GM21528 (cell line): ENCODE measurements around the gene KANSL1L.

Experiments used
- ATAC-seq: cut with Tn5 transposase; IDR thresholded peaks from one replicate; pipeline ENCODE4 v1.9.1; 2021; ENCODE audit warnings: mild to moderate bottlenecking, moderate library complexity; ENCODE audit not compliant: unreplicated experiment, low FRiP score

The KANSL1L gene

GRCh38 chr2:210003359-210003758 is 167.8 kb downstream of the KANSL1L start:
- ATAC-seq = no peak

GRCh38 chr2:210002158-210003157 is 168.8 kb downstream of the KANSL1L start, which contains the start of gene RPE:
TSS of gene RPE (plus strand) at chr2:210002638. CDS start at chr2:210002662, 24 bp downstream.
- ATAC-seq = peak; percentile 100

GRCh38 chr2:210000464-210001324 is 170.5 kb downstream of the KANSL1L start:
- ATAC-seq = no peak

- no peak for ATAC-seq
Measured at GRCh38 chr2:209998596-209998995, 172.6 kb downstream of the KANSL1L start.

GRCh38 chr2:209993968-209994367 is 177.2 kb downstream of the KANSL1L start:
- no peak for ATAC-seq

GRCh38 chr2:209990838-209991237 is 180.4 kb downstream of the KANSL1L start:
- ATAC-seq = no peak

- ATAC-seq = no peak
Measured at GRCh38 chr2:209988010-209988409, 183.2 kb downstream of the KANSL1L start.

GRCh38 chr2:209986415-209986814 is 184.8 kb downstream of the KANSL1L start:
- ATAC-seq = no peak

GRCh38 chr2:209985874-209986273 is 185.3 kb downstream of the KANSL1L start:
- ATAC-seq = no peak

GRCh38 chr2:209984291-209984690 is 186.9 kb downstream of the KANSL1L start:
- no peak for ATAC-seq

- ATAC-seq = peak; percentile 68
Measured at GRCh38 chr2:209977386-209978239, 193.6 kb downstream of the KANSL1L start.

GRCh38 chr2:209976698-209977385 is 194.4 kb downstream of the KANSL1L start:
- ATAC-seq = peak; percentile 77

- ATAC-seq = no peak
Measured at GRCh38 chr2:209974576-209974975, 196.6 kb downstream of the KANSL1L start.

- no peak for ATAC-seq
Measured at GRCh38 chr2:209973328-209973727, 197.9 kb downstream of the KANSL1L start.
